Testis (tissue), 3 donors: ENCODE results near the gene ACADVL. TPM values are rescaled to one million over a fixed set of nuclear protein-coding genes. Genes with fewer than 3 reads are reported as not detected.

Experiments
- DNase-seq: peaks from one replicate; pipeline ENCODE4 v3.0.0-alpha.2; 2019
- H3K27ac ChIP-seq, 2 donors: fragments of 200-600 bp; sonication (generic); one replicate each; pipeline ENCODE4 v1.5.1; 2019
- H3K27me3 ChIP-seq: fragments of 200-600 bp; sonication (generic); one replicate; pipeline ENCODE4 v1.5.1; 2019
- H3K36me3 ChIP-seq: fragments of 200-600 bp; sonication (generic); one replicate; pipeline ENCODE4 v1.5.1; 2017; ENCODE audit warnings: low read depth; ENCODE audit errors: missing control alignments
- H3K4me1 ChIP-seq: fragments of 200-600 bp; sonication (generic); one replicate; pipeline ENCODE4 v1.5.1; 2019
- H3K4me3 ChIP-seq, 2 donors: fragments of 200-600 bp; sonication (generic); one replicate each; pipeline ENCODE4 v1.5.1; 2017 to 2019
- H3K9me3 ChIP-seq: fragments of 200-600 bp; sonication (generic); one replicate; pipeline ENCODE4 v1.5.1; 2017
- POLR2A ChIP-seq: fragments of 450-650 bp; IDR thresholded peaks from one replicate; pipeline ENCODE4 v1.6.1; 2017; ENCODE audit warnings: antibody characterized with exemption, mild to moderate bottlenecking, moderate library complexity
- WGBS, 2 donors: methylation state at CpG; one replicate each; pipeline ENCODE4 v1.1.5; 2018; 5-methylcytosine and 5-hydroxymethylcytosine counted together
- intact Hi-C: fragments of 100-400 bp; cut with DNase I; formaldehyde crosslinking; loops from one replicate; pipeline ENCODE4 v1.15.1; 2023; ENCODE audit warnings: low total_unique reads
- polyA plus RNA-seq: library from polyadenylated mRNA; stranded (reverse); fragments of 350-450 nt; fragmentation: Illumina TruSeq; extraction: RNeasy Lipid Tissue Mini Kit (QIAGEN cat#74804); gene quantifications from one replicate; pipeline ENCODE4 v1.2.3, GENCODE V29; 2014; ENCODE audit warnings: low read depth, low replicate concordance; ENCODE audit not compliant: insufficient read depth
- total RNA-seq, 2 donors: library from RNA; depleted of rRNA; stranded (reverse); fragments of >200 nt; gene quantifications; one replicate each; pipeline ENCODE4 v1.2.3, GENCODE V29; 2016
- TF ChIP-seq, protein P1 (sequence below), 3 experiments: fragments of 450-650 bp in 2 of 3; fragments of 200-600 bp in 1 of 3; sonication (generic) in 1 of 3; IDR thresholded peaks; one replicate each; pipeline ENCODE4 v1.5.1; 2016 to 2019; ENCODE audit warnings: antibody characterized with exemption in 3 of 3, mild to moderate bottlenecking in 2 of 3, moderate library complexity in 1 of 3

The ACADVL gene
- total and polyA plus RNA-seq, 3 donors from 2014 or later = 298 to 458 (median 334) TPM

DNA sequence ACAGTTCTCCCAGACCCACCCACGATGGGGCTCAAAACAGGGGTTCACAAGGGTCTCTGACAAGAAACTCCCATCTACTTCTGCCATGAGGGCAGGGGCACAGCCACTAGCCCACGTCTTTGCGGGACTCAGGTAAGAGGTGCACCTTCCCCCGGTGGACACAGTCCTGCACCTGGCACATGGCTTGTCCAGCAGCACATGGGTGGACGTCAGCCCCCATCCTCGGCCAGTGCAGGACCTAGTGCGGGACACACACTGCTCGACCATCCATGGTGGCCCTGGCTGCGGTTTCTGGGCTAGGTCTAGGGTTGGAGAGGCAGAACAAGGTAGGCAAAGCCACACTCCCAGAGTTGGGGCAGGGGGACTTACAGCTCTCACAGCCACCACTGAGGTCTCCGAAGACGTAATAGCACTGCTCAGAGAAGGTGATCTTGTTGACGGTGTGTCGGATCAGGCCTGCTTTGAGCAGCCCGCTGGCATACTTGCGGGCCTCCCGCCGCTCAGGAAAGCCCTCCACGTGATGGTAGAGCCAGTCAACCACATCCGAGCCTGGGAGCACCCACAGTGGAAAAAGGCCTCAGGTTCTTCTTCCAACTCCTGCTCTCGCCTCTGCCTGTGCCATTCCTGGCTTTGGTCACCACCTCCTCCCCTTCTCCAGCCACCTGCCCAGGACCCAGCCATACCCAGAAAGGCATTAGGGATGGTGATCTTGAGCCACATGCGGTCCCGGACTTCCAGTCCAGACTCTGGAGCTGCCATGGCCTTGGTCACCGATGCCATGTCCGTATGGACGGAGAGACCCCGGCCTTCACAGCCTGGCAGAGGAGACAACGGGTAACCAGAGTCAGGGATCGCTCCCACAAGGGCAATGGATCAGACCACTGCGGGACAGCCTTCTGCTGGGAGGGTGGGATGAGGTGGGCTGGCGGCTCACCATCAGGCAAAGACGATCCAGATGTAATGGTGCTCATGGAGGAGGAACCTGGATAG, 7.3 kb downstream of the ACADVL start:
- Histone ChIP-seq H3K36me3 (no peaks in the 10 kb centered on the region), H3K27ac (no peak overlapping the region)

DNA sequence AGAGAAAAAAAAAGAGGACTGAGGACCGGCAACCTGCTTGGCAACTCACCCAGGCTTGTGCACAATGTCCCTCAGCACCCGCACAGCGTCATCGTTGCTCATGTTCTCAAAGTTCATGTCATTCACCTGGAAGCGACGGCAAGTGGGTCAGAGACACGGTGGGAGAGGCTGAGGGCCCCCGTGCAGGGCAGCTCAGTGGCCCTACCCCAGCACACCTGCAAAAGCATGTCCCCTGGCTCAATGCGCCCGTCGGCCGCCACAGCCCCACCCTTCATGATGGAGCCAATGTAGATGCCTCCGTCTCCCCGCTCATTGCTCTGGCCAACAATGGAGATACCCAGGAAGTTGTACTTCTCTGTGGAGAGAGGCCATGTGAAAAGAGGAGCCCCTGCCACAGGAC, 9.2 kb downstream of the ACADVL start:
- Histone ChIP-seq H3K36me3 (no peaks in the 10 kb centered on the region), H3K4me1 (peaks cover 19% of the 10 kb centered on the region), H3K4me3 (no peak overlapping the region), H3K27me3 (no peaks in the 10 kb centered on the region), H3K27ac (no peak overlapping the region), H3K9me3 (no peaks in the 10 kb centered on the region)
- intact Hi-C loops = no loop called here
- no peak for DNase-seq
- TF ChIP-seq POLR2A = no peak
- TF ChIP-seq, protein P1, sequence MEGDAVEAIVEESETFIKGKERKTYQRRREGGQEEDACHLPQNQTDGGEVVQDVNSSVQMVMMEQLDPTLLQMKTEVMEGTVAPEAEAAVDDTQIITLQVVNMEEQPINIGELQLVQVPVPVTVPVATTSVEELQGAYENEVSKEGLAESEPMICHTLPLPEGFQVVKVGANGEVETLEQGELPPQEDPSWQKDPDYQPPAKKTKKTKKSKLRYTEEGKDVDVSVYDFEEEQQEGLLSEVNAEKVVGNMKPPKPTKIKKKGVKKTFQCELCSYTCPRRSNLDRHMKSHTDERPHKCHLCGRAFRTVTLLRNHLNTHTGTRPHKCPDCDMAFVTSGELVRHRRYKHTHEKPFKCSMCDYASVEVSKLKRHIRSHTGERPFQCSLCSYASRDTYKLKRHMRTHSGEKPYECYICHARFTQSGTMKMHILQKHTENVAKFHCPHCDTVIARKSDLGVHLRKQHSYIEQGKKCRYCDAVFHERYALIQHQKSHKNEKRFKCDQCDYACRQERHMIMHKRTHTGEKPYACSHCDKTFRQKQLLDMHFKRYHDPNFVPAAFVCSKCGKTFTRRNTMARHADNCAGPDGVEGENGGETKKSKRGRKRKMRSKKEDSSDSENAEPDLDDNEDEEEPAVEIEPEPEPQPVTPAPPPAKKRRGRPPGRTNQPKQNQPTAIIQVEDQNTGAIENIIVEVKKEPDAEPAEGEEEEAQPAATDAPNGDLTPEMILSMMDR (IDR thresholded peaks at IDR 0.05) = no peak
- 90 to 93% methylated on average over 14 of the region's 14 CpGs for WGBS, 2 donors

More for the DNA sequence above, 7.3 kb downstream of the ACADVL start:
- no peak for DNase-seq
- Histone ChIP-seq H3K9me3 (no peaks in the 10 kb centered on the region), H3K27me3 (no peaks in the 10 kb centered on the region), H3K4me3 (no peak overlapping the region), H3K4me1 (peaks cover 2% of the 10 kb centered on the region)
- intact Hi-C loops = no loop called here
- TF ChIP-seq POLR2A = no peak
- TF ChIP-seq, protein P1 (IDR thresholded peaks at IDR 0.05) = no peak
- WGBS, 2 donors = 88 to 91% methylated on average over 29 to 30 of the region's 31 CpGs

DNA sequence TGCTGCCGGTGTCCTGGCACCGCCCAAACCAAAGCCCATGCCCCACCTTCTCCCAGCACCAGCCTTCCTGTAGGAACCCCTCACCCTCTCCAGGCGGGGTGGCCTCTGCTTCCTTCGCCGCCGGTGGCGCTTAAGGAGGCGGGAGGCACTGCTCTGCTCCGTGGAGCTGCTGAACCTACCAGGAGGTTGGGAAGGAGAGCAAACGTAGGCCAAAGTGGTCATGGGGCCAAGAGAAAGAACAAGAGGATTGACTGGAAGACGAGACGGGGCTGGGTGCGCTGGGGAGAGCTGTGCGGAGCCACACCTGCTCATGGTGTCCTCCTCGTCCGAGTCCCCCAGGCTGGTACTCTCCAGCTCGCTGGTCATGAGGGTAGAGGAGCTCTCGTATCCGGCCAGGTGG, 9.8 kb downstream of the ACADVL start:
- no peak for DNase-seq
- 91 to 94% methylated on average over 17 to 19 of the region's 19 CpGs for WGBS, 2 donors
- TF ChIP-seq POLR2A = no peak
- TF ChIP-seq, protein P1 (IDR thresholded peaks at IDR 0.05) = no peak
- no peaks in the 10 kb centered on the region for H3K9me3 ChIP-seq
- H3K27ac ChIP-seq = no peak overlapping the region
- no peak overlapping the region for H3K4me3 ChIP-seq
- no peaks in the 10 kb centered on the region for H3K27me3 ChIP-seq
- peaks cover 19% of the 10 kb centered on the region for H3K4me1 ChIP-seq
- intact Hi-C loops = no loop called here
- H3K36me3 ChIP-seq = no peaks in the 10 kb centered on the region

DNA sequence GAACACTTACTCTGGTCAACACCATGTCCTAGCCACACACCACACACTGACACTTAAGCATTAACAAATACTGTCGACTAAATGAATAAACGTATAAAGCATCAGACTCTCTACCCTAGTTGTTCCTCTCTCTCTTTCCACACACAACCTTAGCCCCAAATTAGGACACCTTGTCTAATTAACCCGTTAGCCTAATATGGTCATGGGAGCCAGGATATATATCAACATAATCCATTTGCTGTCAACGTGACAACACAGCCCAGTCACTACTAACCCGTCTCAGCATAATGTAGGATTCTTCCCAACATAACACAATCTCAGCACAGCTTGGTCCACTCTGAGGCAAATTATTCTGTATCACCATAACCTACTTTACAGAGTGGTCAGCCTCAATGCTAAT, 12.4 kb downstream of the ACADVL start:
- DNase-seq = no peak
- 63 to 78% methylated on average over 5 of the region's 5 CpGs for WGBS, 2 donors
- no peaks in the 10 kb centered on the region for H3K36me3 ChIP-seq
- no peak overlapping the region for H3K27ac ChIP-seq
- H3K4me3 ChIP-seq = no peak overlapping the region
- TF ChIP-seq, protein P1 (IDR thresholded peaks at IDR 0.05) = no peak
- TF ChIP-seq POLR2A = no peak
- intact Hi-C loops = no loop called here
- H3K4me1 ChIP-seq = peaks cover 35% of the 10 kb centered on the region
- H3K27me3 ChIP-seq = no peaks in the 10 kb centered on the region
- no peaks in the 10 kb centered on the region for H3K9me3 ChIP-seq
